Keratinocyte (primary cell): ENCODE results near the gene TRAPPC2L. TPM values are rescaled to one million over a fixed set of nuclear protein-coding genes. Genes with fewer than 3 reads are reported as not detected.

Experiments used
- DNase-seq: peaks from one replicate; pipeline ENCODE4 v3.0.0-alpha.2; 2011; ENCODE audit warnings: low read depth, missing footprints, low spot score
- FAIRE-seq: peaks from 2 replicates; lab custom pipeline; 2011; peaks lifted over from hg19 to GRCh38; lab: Jason Lieb, UNC
- H2AFZ ChIP-seq: 2 replicates; pipeline ENCODE4 v1.6.0; 2012; ENCODE audit warnings: low read length, control low read depth, inconsistent platforms; ENCODE audit not compliant: control insufficient read depth
- H3K27ac ChIP-seq: 2 replicates; pipeline ENCODE4 v1.5.1; 2011; ENCODE audit warnings: low read length; ENCODE audit not compliant: control insufficient read depth, insufficient read depth
- H3K27me3 ChIP-seq: 3 replicates; pipeline ENCODE4 v1.6.0; 2011; ENCODE audit warnings: low read length; ENCODE audit not compliant: control insufficient read depth, insufficient read depth; ENCODE audit errors: extremely low read depth
- H3K36me3 ChIP-seq, 2 experiments: 2 replicates in 1 of 2; 3 replicates in 1 of 2; pipeline ENCODE4 v1.5.1; 2011; ENCODE audit warnings: low read length in 2 of 2, mild to moderate bottlenecking in 1 of 2; ENCODE audit not compliant: control insufficient read depth in 2 of 2, insufficient read depth in 2 of 2; ENCODE audit errors: extremely low read depth in 1 of 2
- H3K4me1 ChIP-seq: 3 replicates; pipeline ENCODE4 v1.5.1; 2011; ENCODE audit warnings: low read length; ENCODE audit not compliant: control insufficient read depth, insufficient read depth; ENCODE audit errors: extremely low read depth
- H3K4me2 ChIP-seq: 3 replicates; pipeline ENCODE4 v1.6.0; 2011; ENCODE audit warnings: low read depth, low read length; ENCODE audit not compliant: control insufficient read depth, insufficient read depth; ENCODE audit errors: extremely low read depth
- H3K4me3 ChIP-seq, 3 experiments: fragments of 200-600 bp in 1 of 3; sonication (generic) in 1 of 3; 2 replicates in 2 of 3; 3 replicates in 1 of 3; pipeline ENCODE4 v1.5.1; 2011 to 2016; ENCODE audit warnings: low read length in 3 of 3, mild to moderate bottlenecking in 3 of 3, control low read depth in 2 of 3, inconsistent platforms in 1 of 3, low read depth in 1 of 3, mixed read lengths in 1 of 3, mixed run types in 1 of 3, moderate library complexity in 1 of 3; ENCODE audit not compliant: control insufficient read depth in 2 of 3, insufficient read depth in 2 of 3; ENCODE audit errors: extremely low read depth in 1 of 3
- H3K79me2 ChIP-seq: 2 replicates; pipeline ENCODE4 v1.6.0; 2012; ENCODE audit warnings: low read length; ENCODE audit not compliant: control insufficient read depth, insufficient read depth
- H3K9ac ChIP-seq: 3 replicates; pipeline ENCODE4 v1.6.0; 2011; ENCODE audit warnings: low read length; ENCODE audit not compliant: control insufficient read depth, insufficient read depth; ENCODE audit errors: extremely low read depth
- H3K9me1 ChIP-seq: 3 replicates; pipeline ENCODE4 v1.6.0; 2011; ENCODE audit warnings: low read length; ENCODE audit not compliant: control insufficient read depth, insufficient read depth; ENCODE audit errors: extremely low read depth
- H3K9me3 ChIP-seq: 2 replicates; pipeline ENCODE4 v1.5.1; 2012; ENCODE audit warnings: low read depth, low read length; ENCODE audit not compliant: control insufficient read depth
- H4K20me1 ChIP-seq: 3 replicates; pipeline ENCODE4 v1.6.0; 2011; ENCODE audit warnings: low read length; ENCODE audit not compliant: control insufficient read depth, insufficient read depth; ENCODE audit errors: extremely low read depth
- EZH2 ChIP-seq: IDR thresholded peaks from one replicate; pipeline ENCODE4 v1.6.1; 2012; ENCODE audit warnings: inconsistent platforms, mild to moderate bottlenecking, low read length, moderate library complexity
- dilution Hi-C: fragments of 300-500 bp; cut with MboI; formaldehyde crosslinking; loops from one replicate; pipeline ENCODE4 v1.7.0; 2020; ENCODE audit warnings: low sequenced_read_pairs; ENCODE audit not compliant: extremely low pct_ligation_motif_present
- polyA plus RNA-seq, 5 experiments: library from polyadenylated mRNA; depleted of rRNA in 3 of 5; stranded (reverse) in 3 of 5; stranded (forward) in 1 of 5; unstranded in 1 of 5; fragments of >200 nt; gene quantifications; 1 replicate in 1 of 5; 2 replicates in 3 of 5; 3 replicates in 1 of 5; pipeline versions ENCODE4 v1.2.1 to v1.2.3, GENCODE V29; 2011 to 2012; ENCODE audit warnings: missing spikeins in 2 of 5, low read depth in 1 of 5, low replicate concordance in 1 of 5
- TF ChIP-seq, protein P1 (sequence below), 3 experiments: IDR thresholded peaks in 1 of 3; conservative IDR thresholded peaks in 1 of 3; optimal IDR thresholded peaks in 1 of 3; 2 replicates in 2 of 3; 3 replicates in 1 of 3; pipeline versions ENCODE3 to v1.5.1; 2011; ENCODE audit warnings: low read length in 3 of 3, mild to moderate bottlenecking in 3 of 3, moderate library complexity in 2 of 3, control low read depth in 1 of 3, inconsistent platforms in 1 of 3; ENCODE audit not compliant: insufficient read depth in 2 of 3; ENCODE audit errors: extremely low read depth in 1 of 3

TRAPPC2L gene
- polyA plus RNA-seq, 1 donor (not counting 4 experiments of a cell fraction or from before 2014, with no cell fraction given) = 139 TPM

DNA sequence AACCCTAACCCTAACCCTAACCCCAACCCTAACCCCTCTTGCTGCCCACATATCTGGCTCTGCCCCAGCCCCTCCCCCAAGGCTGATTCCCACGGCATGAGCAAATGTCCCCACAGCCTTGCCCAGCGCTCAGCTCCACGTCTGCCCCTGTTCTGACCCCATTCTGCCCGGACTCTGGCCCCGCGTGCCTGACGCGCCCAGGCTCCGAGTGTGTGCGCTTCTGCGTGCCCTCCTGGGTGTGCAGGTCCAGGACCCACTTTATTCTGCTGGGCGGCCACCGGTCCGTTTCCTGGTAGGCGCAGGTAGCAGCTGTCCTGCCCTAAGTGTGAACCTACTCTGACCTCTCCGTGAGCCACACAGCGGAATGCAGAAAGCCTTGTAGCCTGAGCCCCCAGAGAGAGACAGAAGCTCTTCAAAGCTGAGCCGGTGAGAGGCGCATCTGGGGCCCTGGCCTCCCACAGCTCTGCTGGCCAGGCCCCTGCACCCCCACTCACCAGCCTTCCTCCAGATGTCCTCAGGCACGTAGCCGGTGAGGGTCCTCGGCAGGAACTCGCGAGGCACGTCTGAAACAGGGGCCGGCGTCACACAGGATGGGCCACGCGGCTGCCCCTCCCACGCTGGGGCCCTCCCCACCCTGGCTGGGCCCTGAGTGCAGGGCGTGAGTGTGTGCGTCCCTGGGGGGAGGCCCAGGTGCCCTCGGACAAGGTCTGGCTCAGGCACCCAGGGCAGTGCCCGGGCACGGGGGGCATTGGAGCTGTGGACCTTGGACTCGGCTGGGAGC is 23.5 kb downstream of the TRAPPC2L start:
- Histone ChIP-seq H4K20me1 (no peaks in the 10 kb centered on the region), H3K36me3 (no peaks in the 10 kb centered on the region), H3K4me1 (peaks cover 30% of the 10 kb centered on the region), H3K4me3 (peak overlapping the region in 1 of 3 experiments; percentile 46), H3K9me1 (no peaks in the 10 kb centered on the region), H3K9me3 (no peaks in the 10 kb centered on the region), H3K4me2 (peak overlapping the region; percentile 69), H3K27me3 (peaks cover 39% of the 10 kb centered on the region), H3K27ac (no peak overlapping the region), H3K9ac (peak overlapping the region; percentile 33), H3K79me2 (no peaks in the 10 kb centered on the region), H2AFZ (peak overlapping the region; percentile 29)
- dilution Hi-C loops = no loop called here
- FAIRE-seq = no peak
- TF ChIP-seq EZH2 = no peak
- TF ChIP-seq, protein P1, sequence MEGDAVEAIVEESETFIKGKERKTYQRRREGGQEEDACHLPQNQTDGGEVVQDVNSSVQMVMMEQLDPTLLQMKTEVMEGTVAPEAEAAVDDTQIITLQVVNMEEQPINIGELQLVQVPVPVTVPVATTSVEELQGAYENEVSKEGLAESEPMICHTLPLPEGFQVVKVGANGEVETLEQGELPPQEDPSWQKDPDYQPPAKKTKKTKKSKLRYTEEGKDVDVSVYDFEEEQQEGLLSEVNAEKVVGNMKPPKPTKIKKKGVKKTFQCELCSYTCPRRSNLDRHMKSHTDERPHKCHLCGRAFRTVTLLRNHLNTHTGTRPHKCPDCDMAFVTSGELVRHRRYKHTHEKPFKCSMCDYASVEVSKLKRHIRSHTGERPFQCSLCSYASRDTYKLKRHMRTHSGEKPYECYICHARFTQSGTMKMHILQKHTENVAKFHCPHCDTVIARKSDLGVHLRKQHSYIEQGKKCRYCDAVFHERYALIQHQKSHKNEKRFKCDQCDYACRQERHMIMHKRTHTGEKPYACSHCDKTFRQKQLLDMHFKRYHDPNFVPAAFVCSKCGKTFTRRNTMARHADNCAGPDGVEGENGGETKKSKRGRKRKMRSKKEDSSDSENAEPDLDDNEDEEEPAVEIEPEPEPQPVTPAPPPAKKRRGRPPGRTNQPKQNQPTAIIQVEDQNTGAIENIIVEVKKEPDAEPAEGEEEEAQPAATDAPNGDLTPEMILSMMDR (optimal IDR thresholded peaks at IDR 0.05 in 1 of 3, IDR thresholded peaks at IDR 0.05 in 1 of 3, conservative IDR thresholded peaks at IDR 0.05 in 1 of 3; ENCODE audit: extremely low read depth in 1 of 3, insufficient read depth in 2 of 3, low read length in 3 of 3) = no peak
- DNase-seq = no peak

DNA sequence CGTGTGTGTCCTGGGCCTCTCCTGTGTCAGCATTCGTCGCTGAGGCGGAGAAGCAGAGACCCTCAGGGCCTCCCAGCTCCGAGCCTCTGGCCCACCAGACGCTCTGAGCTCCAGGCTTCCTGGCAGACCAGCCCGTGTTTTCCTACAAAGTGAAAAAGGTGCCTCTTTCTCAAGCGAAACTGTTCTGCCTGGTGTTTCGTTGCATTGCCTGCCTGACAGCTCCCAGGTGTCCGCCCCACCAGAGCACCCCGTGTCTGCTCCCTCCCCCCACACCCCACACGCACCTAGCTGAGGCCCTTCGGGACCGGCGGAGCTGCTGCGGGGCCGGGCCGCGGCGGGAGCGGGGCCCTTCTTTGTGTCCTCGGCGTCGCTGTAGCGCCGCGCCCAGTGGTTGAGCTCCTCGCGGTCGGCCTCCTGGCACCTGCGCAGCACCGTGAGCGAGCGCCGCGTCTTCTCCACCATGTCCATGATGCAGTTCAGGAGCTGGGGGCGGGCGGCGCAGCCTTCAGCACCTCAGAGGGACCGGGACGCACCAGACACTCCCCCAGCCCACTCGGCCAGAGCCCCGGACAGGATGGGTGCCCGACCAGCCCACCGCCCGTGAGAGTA is 24.2 kb downstream of the TRAPPC2L start:
- Histone ChIP-seq H2AFZ (peak overlapping the region; percentile 29), H3K27me3 (peaks cover 44% of the 10 kb centered on the region), H3K36me3 (no peaks in the 10 kb centered on the region), H3K4me3 (peak overlapping the region in 2 of 3 experiments; percentile 9 to 46), H3K9me3 (no peaks in the 10 kb centered on the region), H3K27ac (no peak overlapping the region), H3K9ac (peak overlapping the region; percentile 33), H4K20me1 (no peaks in the 10 kb centered on the region), H3K4me1 (peaks cover 30% of the 10 kb centered on the region), H3K79me2 (no peaks in the 10 kb centered on the region), H3K9me1 (no peaks in the 10 kb centered on the region), H3K4me2 (peak overlapping the region; percentile 69)
- TF ChIP-seq EZH2 = no peak
- TF ChIP-seq, protein P1 (optimal IDR thresholded peaks at IDR 0.05 in 1 of 3, IDR thresholded peaks at IDR 0.05 in 1 of 3, conservative IDR thresholded peaks at IDR 0.05 in 1 of 3; ENCODE audit: extremely low read depth in 1 of 3, insufficient read depth in 2 of 3, low read length in 3 of 3) = no peak
- no peak for FAIRE-seq
- dilution Hi-C loops = no loop called here
- DNase-seq = no peak
